Erythroblast (primary cell): Measurements from ENCODE around the gene TXNDC8.

Source experiments
- GATA1 ChIP-seq: IDR thresholded peaks from 2 replicates; pipeline ENCODE4 v1.6.1; 2011; ENCODE audit warnings: low read depth, mild to moderate bottlenecking, control low read depth, low read length, moderate library complexity
- POLR2A ChIP-seq: IDR thresholded peaks from 2 replicates; pipeline ENCODE4 v1.6.1; 2011; ENCODE audit warnings: mild to moderate bottlenecking, low read length

DNA sequence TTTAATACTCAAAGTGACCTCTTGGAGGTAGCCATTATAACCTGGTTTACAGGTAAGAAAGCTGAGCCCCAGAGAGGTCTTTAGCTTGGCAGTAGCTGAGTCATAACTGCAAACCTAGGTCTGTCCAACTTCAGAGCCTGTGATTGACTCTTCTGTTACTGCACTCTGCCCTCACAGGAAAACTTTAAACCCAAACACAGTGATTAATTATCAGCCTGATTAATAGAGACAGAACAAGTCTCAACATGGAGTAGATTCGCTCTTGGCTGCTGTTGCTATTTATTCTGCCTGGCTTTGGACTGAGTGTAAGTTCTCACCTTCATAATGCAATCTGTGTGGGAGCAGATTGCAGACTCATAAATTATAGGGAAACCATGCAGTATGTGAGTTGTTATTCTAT is 53.9 kb downstream of the TXNDC8 start:
- TF ChIP-seq POLR2A (no peak), GATA1 (no peak)
